GM12878 (cell line): Measurements from ENCODE around the gene GNG3. TPM values are rescaled to one million over a fixed set of nuclear protein-coding genes. Genes with fewer than 3 reads are reported as not detected.

Experiments used
- ATAC-seq: fragments of 200-7000 bp; cut with Tn5 transposase; 3 replicates; pipeline ENCODE4 v1.9.1; 2020; ENCODE audit warnings: mild to moderate bottlenecking, moderate library complexity
- BruUV-seq: library from RNA; stranded (reverse); fragments of 400-500 nt; replicated peaks from 2 replicates; lab custom pipeline; 2021; lab: Mats Ljungman, UMichigan
- CTCF ChIA-PET: fragments of 300-600 bp; sonication (Branson Sonifier 250); formaldehyde crosslinking; extraction: SDS; loops from one replicate; lab custom pipeline; 2021; ENCODE audit warnings: inconsistent platforms; lab: Yijun Ruan, JAX
- POLR2A ChIA-PET: fragments of 350-600 bp; formaldehyde crosslinking; extraction: SDS; loops from one replicate; lab custom pipeline; 2021; ENCODE audit warnings: inconsistent platforms; lab: Charles Lee
- RAD21 ChIA-PET: fragments of 300-600 bp; sonication (Branson Sonifier 250); formaldehyde crosslinking; loops from one replicate; lab custom pipeline; 2023; ENCODE audit warnings: antibody characterized with exemption; ENCODE audit not compliant: unreplicated experiment; lab: Charles Lee
- SMC1A ChIA-PET: fragments of 300-600 bp; sonication (Branson Sonifier 250); formaldehyde crosslinking; loops from one replicate; lab custom pipeline; 2023; ENCODE audit not compliant: unreplicated experiment, uncharacterized antibody; lab: Charles Lee
- DNase-seq: peaks from one replicate; pipeline ENCODE4 v3.0.0-alpha.2; 2011; ENCODE audit warnings: low read depth, low spot score
- FAIRE-seq: peaks from 3 replicates; lab custom pipeline; 2011; peaks lifted over from hg19 to GRCh38; lab: Jason Lieb, UNC
- H2AFZ ChIP-seq: 2 replicates; pipeline ENCODE4 v1.6.0; 2011; ENCODE audit warnings: low read depth, low read length, control low read depth; ENCODE audit not compliant: control insufficient read depth
- H3K27ac ChIP-seq: 2 replicates; pipeline ENCODE4 v1.5.1; 2011; ENCODE audit warnings: control low read depth; ENCODE audit not compliant: control insufficient read depth, insufficient read depth
- H3K27me3 ChIP-seq, 2 experiments: replicated peaks in 1 of 2; 2 replicates each; pipeline versions ENCODE4 v1.6.0 to v1.6.1; 2011; ENCODE audit warnings: low read length in 1 of 2; ENCODE audit not compliant: control insufficient read depth in 2 of 2, insufficient read depth in 2 of 2
- H3K36me3 ChIP-seq, 2 experiments: 2 replicates each; pipeline ENCODE4 v1.5.1; 2011; ENCODE audit warnings: low read length in 1 of 2; ENCODE audit not compliant: control insufficient read depth in 2 of 2, insufficient read depth in 2 of 2
- H3K4me1 ChIP-seq: 2 replicates; pipeline ENCODE4 v1.6.1; 2011; ENCODE audit warnings: mild to moderate bottlenecking, low read length, moderate library complexity, mixed read lengths; ENCODE audit not compliant: control insufficient read depth, insufficient read depth
- H3K4me2 ChIP-seq: 2 replicates; pipeline ENCODE4 v1.6.0; 2011; ENCODE audit warnings: control low read depth; ENCODE audit not compliant: control insufficient read depth, insufficient read depth
- H3K4me3 ChIP-seq: fragments of 200-600 bp; sonication (generic); 2 replicates; pipeline ENCODE4 v1.5.1; 2016
- H3K79me2 ChIP-seq: 2 replicates; pipeline ENCODE4 v1.6.0; 2011; ENCODE audit warnings: low read length; ENCODE audit not compliant: control insufficient read depth, insufficient read depth
- H3K9ac ChIP-seq: 2 replicates; pipeline ENCODE4 v1.8.0; 2011; ENCODE audit warnings: low read length, control low read depth, mixed read lengths; ENCODE audit not compliant: control insufficient read depth, insufficient read depth
- H3K9me3 ChIP-seq: replicated peaks from 3 replicates; pipeline ENCODE4 v1.5.1; 2011; ENCODE audit warnings: mild to moderate bottlenecking, low read length; ENCODE audit not compliant: control insufficient read depth, insufficient read depth
- H4K20me1 ChIP-seq: 2 replicates; pipeline ENCODE4 v1.6.0; 2011; ENCODE audit not compliant: control insufficient read depth, insufficient read depth
- ATF7 ChIP-seq: fragments of 450-650 bp; IDR thresholded peaks from 2 replicates; pipeline ENCODE4 v1.6.1; 2016; ENCODE audit warnings: low read depth, mild to moderate bottlenecking
- BRCA1 ChIP-seq: IDR thresholded peaks from 2 replicates; pipeline ENCODE4 v1.6.1; 2011; ENCODE audit warnings: low read depth, low read length, improper control_type of control experiment
- CREB1 ChIP-seq: IDR thresholded peaks from 2 replicates; pipeline ENCODE4 v1.6.1; 2012; ENCODE audit warnings: low read depth, mild to moderate bottlenecking, inconsistent platforms
- POLR2AphosphoS5 ChIP-seq: IDR thresholded peaks from 2 replicates; pipeline ENCODE4 v1.6.1; 2011; ENCODE audit warnings: mild to moderate bottlenecking, low read length, inconsistent platforms
- RAD21 ChIP-seq: IDR thresholded peaks from 2 replicates; pipeline ENCODE4 v1.6.1; 2011; ENCODE audit warnings: mild to moderate bottlenecking, low read depth, low read length, moderate library complexity; ENCODE audit not compliant: insufficient read depth
- RELA ChIP-seq: fragments of 450-650 bp; IDR thresholded peaks from 2 replicates; pipeline ENCODE4 v1.8.0; 2014; ENCODE audit warnings: borderline replicate concordance; ENCODE audit not compliant: partially characterized antibody
- SMAD1 ChIP-seq: fragments of 450-650 bp; IDR thresholded peaks from 2 replicates; pipeline ENCODE4 v1.6.1; 2018; ENCODE audit warnings: mild to moderate bottlenecking, low read depth; ENCODE audit not compliant: partially characterized antibody
- WGBS: methylation state at CpG from one replicate; pipeline ENCODE4 v1.1.6; 2016; ENCODE audit warnings: low lambda C conversion rate; ENCODE audit not compliant: insufficient replicate concordance, insufficient coverage; ENCODE audit errors: missing lambda C conversion rate; 5-methylcytosine and 5-hydroxymethylcytosine counted together
- in situ Hi-C: fragments of 300-500 bp; cut with MboI; formaldehyde crosslinking; loops from 9 replicates; pipeline ENCODE4 v1.14.3; 2018; ENCODE audit warnings: mixed read lengths
- intact Hi-C: fragments of 100-400 bp; cut with micrococcal nuclease; formaldehyde crosslinking; loops from one replicate; pipeline ENCODE4 v1.14.2; 2022; ENCODE audit not compliant: unreplicated experiment
- polyA plus RNA-seq, 11 experiments: library from polyadenylated mRNA; depleted of rRNA in 4 of 11; unstranded in 6 of 11; stranded (reverse) in 5 of 11; fragments of >200 nt; fragmentation: Nextera tagmentation in 4 of 11; fragmentation: Illumina TruSeq in 1 of 11; extraction: Ambion mirVana in 4 of 11; extraction: Trizol in 1 of 11; gene quantifications; 1 replicate in 1 of 11; 2 replicates in 10 of 11; pipeline versions ENCODE4 v1.2.1 to v1.2.3, GENCODE V29; 2011 to 2016; ENCODE audit warnings: inconsistent platforms in 2 of 11, missing spikeins in 2 of 11, low read depth in 1 of 11
- total RNA-seq, 4 experiments: library from RNA; depleted of rRNA in 3 of 4; stranded (reverse); fragments of >200 nt in 3 of 4; fragmentation: Illumina TruSeq in 1 of 4; extraction: Trizol in 1 of 4; gene quantifications; 2 replicates each; pipeline versions ENCODE4 v1.2.1 to v1.2.3, GENCODE V29; 2013 to 2021
- TF ChIP-seq, protein P1 (sequence below), 3 experiments: IDR thresholded peaks in 2 of 3; conservative IDR thresholded peaks in 1 of 3; 2 replicates each; pipeline ENCODE4 v1.5.1; 2011; ENCODE audit warnings: low read depth in 3 of 3, low read length in 3 of 3, mild to moderate bottlenecking in 3 of 3, control low read depth in 2 of 3, moderate library complexity in 2 of 3, inconsistent platforms in 1 of 3, mixed read lengths in 1 of 3; ENCODE audit not compliant: control insufficient read depth in 2 of 3, insufficient read depth in 1 of 3; ENCODE audit errors: extremely low read depth in 1 of 3

Gene GNG3
- total and polyA plus RNA-seq, 10 of the 15 experiments (the other 5 are each of a cell fraction or from before 2014, with no cell fraction given), result 0.27 to 0.83 (median 0.57) TPM; not detected in 5

DNA sequence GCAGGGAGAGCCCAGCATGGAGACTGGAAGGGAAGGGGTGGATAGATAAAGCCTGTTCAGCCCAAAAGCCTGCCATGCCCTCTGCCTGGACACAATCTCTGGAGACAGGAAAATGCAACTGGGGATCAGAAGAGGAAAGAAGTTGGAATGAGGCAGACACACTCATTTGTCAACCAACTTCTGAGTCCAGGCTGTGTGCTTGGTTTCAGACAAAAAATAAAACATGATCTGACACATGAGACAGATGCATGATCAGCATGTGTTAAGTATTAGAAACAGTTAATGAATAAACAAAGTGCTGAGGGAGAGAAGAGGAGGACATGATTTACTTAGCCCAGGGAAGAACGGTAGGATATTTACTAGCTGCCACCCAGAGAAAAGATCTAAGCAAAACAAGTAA is 19.0 kb upstream of the GNG3 start:
- Histone ChIP-seq H2AFZ (no peak overlapping the region), H3K79me2 (no peaks in the 10 kb centered on the region), H3K9ac (no peak overlapping the region), H3K27me3 (no peaks in the 10 kb centered on the region), H3K36me3 (peaks cover 9% of the 10 kb centered on the region in 2 experiments; a peak in 3 of 4 replicates), H4K20me1 (no peaks in the 10 kb centered on the region), H3K4me2 (no peak overlapping the region), H3K4me3 (no peak overlapping the region), H3K9me3 (no peaks in the 10 kb centered on the region), H3K27ac (no peak overlapping the region), H3K4me1 (no peaks in the 10 kb centered on the region)
- TF ChIP-seq, protein P1, sequence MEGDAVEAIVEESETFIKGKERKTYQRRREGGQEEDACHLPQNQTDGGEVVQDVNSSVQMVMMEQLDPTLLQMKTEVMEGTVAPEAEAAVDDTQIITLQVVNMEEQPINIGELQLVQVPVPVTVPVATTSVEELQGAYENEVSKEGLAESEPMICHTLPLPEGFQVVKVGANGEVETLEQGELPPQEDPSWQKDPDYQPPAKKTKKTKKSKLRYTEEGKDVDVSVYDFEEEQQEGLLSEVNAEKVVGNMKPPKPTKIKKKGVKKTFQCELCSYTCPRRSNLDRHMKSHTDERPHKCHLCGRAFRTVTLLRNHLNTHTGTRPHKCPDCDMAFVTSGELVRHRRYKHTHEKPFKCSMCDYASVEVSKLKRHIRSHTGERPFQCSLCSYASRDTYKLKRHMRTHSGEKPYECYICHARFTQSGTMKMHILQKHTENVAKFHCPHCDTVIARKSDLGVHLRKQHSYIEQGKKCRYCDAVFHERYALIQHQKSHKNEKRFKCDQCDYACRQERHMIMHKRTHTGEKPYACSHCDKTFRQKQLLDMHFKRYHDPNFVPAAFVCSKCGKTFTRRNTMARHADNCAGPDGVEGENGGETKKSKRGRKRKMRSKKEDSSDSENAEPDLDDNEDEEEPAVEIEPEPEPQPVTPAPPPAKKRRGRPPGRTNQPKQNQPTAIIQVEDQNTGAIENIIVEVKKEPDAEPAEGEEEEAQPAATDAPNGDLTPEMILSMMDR (IDR thresholded peaks at IDR 0.05 in 2 of 3, conservative IDR thresholded peaks at IDR 0.05 in 1 of 3; ENCODE audit: control insufficient read depth in 2 of 3, extremely low read depth in 1 of 3, insufficient read depth in 1 of 3, low read depth in 3 of 3, low read length in 3 of 3), result no peak
- TF ChIP-seq SMAD1 (no peak), RELA (no peak), RAD21 (no peak), POLR2AphosphoS5 (no peak), CREB1 (no peak), BRCA1 (no peak), ATF7 (no peak)
- in situ Hi-C loops (no loop called here), intact Hi-C loops (loop anchor here (10.0 kb wide), 1 partner anchor 224 kb away; no protein-coding TSS in a partner anchor)
- 93% methylated on average over 1 of the region's 1 CpG for WGBS
- no peak for ATAC-seq
- FAIRE-seq, result no peak
- no peak for DNase-seq
- POLR2A ChIA-PET, result no interaction called here
- SMC1A ChIA-PET, result no interaction called here
- CTCF ChIA-PET, result interaction anchor here (1.0 to 1.7 kb wide), 3 partner anchors 23 to 293 kb away, joined by 3 to 7 read pairs (median 3); partner anchors contain the start of genes C11orf98 and CSKMT
- RAD21 ChIA-PET, result interaction anchor here (0.7 to 1.0 kb wide), 2 partner anchors 9 to 264 kb away, joined by 3 to 4 read pairs; no protein-coding TSS in a partner anchor
- no TSS peak for BruUV-seq
